Testis (tissue), 2 donors: ENCODE measurements around the gene PTPRG.

Experiments
- CTCF ChIP-seq, 3 experiments: fragments of 450-650 bp in 2 of 3; fragments of 200-600 bp in 1 of 3; sonication (generic) in 1 of 3; IDR thresholded peaks; one replicate each; pipeline ENCODE4 v1.5.1; 2016 to 2019; ENCODE audit warnings: antibody characterized with exemption in 3 of 3, mild to moderate bottlenecking in 2 of 3, moderate library complexity in 1 of 3
- POLR2A ChIP-seq: fragments of 450-650 bp; IDR thresholded peaks from one replicate; pipeline ENCODE4 v1.6.1; 2017; ENCODE audit warnings: antibody characterized with exemption, mild to moderate bottlenecking, moderate library complexity

- TF ChIP-seq POLR2A (no peak), CTCF (IDR thresholded peaks at IDR 0.05) (no peak)
These were observed 38.7 kb upstream of the PTPRG start for GRCh38 chr3:61522626-61523025.
